ENCODE results near the gene C1QTNF4.
"Not testable (repeated sequence)": the region's sequence is repeated elsewhere in the genome, so short reads cannot be mapped to it uniquely, and the experiment has no call there.

C1QTNF4 gene

DNA sequence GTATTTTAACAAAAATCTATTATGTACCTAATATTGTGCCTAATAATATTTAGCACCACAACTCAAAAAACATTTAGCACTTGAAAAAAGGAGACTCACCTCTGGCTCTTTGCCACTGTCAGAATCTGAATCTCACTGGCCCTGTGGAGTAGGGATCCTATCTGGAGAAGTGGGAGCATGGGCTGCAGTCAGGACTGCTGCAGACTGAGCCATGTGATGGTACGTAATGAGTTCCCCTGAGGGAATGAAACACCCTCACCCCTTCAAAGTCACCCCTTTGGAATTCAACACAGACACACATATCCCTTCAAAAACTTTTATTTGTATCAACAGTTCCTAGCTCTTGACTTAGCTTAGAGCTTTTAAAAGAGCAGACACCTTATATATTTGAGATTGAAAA lies 22.3 kb downstream of the C1QTNF4 start:
- Histone ChIP-seq H3K4me3 (no peak overlapping the region), H3K27ac (peak overlapping the region in 2 of 21 experiments; percentile 0 to 26)

DNA sequence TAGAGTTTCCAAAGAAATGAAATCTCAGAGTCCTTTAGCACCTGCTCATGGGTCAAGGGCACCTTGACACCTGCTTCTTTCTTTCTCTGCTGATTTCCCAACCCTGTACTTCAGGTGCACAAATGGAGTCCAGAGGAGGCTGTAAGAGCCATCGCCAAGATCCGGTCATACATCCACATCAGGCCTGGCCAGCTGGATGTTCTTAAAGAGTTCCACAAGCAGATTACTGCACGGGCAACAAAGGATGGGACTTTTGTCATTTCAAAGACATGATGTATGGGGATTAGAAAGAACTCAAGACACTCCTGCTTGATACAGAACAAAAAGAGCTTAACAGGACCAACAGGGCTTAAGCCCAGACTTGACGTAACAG lies 22.9 kb downstream of the C1QTNF4 start:
- H3K27ac ChIP-seq, result peak overlapping the region in 1 of 21 experiments; percentile 12
- no peak overlapping the region for H3K4me3 ChIP-seq

DNA sequence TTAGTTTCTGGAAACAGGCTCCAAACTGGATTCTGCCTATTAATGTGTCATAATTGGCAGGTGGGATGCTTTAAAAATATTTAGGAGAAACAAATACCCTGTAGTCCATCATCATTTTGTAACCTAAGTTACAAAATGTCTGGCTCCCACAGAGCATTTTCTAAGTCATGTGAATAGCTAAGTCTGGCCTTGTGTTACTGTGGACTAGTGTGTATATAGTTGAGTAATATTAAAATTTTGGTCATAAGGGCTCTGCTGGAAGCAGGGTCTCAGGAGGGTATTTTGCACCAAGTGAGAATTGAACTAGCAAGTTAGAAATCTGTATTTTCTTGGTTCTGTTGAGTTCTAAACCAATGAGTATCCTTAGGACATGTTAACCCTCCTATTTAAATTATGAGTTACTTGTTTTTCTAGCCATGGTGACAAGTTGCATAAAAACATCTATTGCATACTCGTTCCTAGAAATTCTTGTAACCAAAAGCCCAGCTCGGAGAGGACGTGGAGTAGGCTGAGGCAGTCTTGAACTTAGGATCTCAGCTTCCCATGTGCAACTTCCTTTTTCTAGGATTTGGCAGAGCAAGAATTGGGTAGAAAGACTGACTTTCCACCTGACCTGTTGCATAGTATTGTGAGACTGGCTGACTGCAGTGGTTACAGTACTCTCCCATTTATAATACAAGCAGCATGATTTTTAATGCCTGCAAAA lies 23.4 kb downstream of the C1QTNF4 start:
- Histone ChIP-seq H3K4me3 (no peak overlapping the region), H3K27ac (peak overlapping the region in 1 of 21 experiments; percentile 12)

- Histone ChIP-seq H3K27ac (no peak overlapping the region), H3K4me3 (no peak overlapping the region)
Measured at GRCh38 chr11:47569646-47570045, 24.6 kb downstream of the C1QTNF4 start.

GRCh38 chr11:47566149-47566698 lies 28.0 kb downstream of the C1QTNF4 start:
- Histone ChIP-seq H3K4me3 (peak overlapping the region; percentile 69 to 95 (median 84)), H3K27ac (peak overlapping the region in 20 of 21 experiments; percentile 59 to 96 (median 89))

DNA sequence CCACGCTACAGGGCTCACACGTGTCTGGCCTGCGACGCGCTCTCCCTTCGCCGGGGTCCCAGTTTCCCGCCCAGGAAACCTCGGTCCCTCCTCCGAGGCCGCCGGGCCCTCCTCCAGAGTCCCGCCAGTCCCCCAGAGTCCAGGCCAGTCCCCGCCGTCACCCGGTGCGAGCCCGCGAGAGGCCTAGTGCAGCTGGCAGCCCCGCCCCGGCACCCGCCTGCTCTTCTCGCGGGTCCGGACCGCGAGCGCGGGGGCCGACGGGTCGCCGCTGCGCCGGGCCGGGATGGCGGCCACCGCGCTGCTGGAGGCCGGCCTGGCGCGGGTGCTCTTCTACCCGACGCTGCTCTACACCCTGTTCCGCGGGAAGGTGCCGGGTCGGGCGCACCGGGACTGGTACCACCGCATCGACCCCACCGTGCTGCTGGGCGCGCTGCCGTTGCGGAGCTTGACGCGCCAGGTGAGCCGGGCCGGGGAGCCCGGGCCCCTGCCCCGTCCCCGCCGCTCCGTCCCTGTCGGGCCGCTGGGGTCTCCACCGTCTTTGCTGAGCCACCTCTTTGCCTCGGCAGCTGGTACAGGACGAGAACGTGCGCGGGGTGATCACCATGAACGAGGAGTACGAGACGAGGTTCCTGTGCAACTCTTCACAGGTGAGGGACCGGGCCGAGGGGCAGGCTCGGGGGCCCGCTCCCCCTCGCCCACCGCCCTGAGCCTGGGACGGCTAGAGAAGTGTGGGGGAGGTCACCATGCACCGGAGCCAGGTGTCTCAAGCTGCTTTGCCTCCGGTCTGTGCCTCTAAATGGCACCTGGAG lies 28.7 kb downstream of the C1QTNF4 start, which contains the start of gene PTPMT1:
TSS of gene PTPMT1 (plus strand) at position 260 of the 809 bp plus-strand sequence. CDS start at position 284, 24 bp downstream.
- peak within 1 kb of the TSS; percentile 31 to 96 (median 89) for H3K27ac ChIP-seq
- H3K4me3 ChIP-seq, result peak within 1 kb of the TSS; percentile 69 to 95 (median 84)

- H3K27ac ChIP-seq, result peak overlapping the region; percentile 31 to 96 (median 89)
Measured at GRCh38 chr11:47564933-47565339, 29.3 kb downstream of the C1QTNF4 start.

DNA sequence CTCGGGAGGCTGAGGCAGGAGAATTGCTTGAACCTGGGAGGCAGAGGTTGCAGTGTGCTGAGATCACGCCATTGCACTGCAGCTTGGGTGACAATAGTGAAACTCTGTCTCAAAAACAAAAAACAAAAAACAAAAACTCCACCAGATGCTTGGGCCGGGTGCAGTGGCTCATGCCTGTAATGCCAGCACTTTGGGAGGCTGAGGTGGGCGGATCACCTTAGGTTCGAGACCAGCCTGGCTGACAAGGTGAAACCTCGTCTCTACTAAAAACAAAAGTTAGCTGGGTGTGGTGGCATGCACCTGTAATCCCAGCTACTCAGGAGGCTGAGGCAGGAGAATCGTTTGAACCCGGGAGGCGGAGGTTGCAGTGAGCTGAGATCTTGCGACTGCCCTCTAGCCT lies 29.8 kb downstream of the C1QTNF4 start:
- H3K27ac ChIP-seq, result peak overlapping the region in 2 of 21 experiments; percentile 84 to 96

More at GRCh38 chr11:47564933-47565339, 29.3 kb downstream of the C1QTNF4 start:
- peak overlapping the region; percentile 69 to 95 (median 84) for H3K4me3 ChIP-seq

GRCh38 chr11:47562393-47562792 lies 31.8 kb downstream of the C1QTNF4 start:
- H3K4me3 ChIP-seq, H3K27ac ChIP-seq: not testable (repeated sequence)

More for the DNA sequence above, 29.8 kb downstream of the C1QTNF4 start:
- not testable (repeated sequence) for H3K4me3 ChIP-seq

DNA sequence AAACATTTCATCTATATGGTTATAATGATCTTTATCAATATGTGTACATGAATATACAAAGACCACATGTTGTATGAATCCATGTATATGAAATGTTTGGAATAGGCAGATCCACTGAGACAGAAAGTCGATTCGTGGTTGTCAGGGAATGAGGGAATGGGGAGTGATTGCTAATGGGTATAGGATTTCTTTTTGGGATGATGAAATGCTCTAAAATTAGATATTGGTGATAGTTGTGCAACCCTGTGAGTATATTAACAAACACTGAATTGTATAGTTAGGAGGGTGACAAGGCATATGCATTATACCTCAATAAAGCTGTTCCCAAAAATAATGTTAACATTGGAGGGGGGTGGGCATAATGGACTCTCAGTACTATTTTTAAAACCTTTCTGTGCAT lies 33.8 kb downstream of the C1QTNF4 start:
- Histone ChIP-seq H3K4me3 (no peak overlapping the region), H3K27ac (no peak overlapping the region)

DNA sequence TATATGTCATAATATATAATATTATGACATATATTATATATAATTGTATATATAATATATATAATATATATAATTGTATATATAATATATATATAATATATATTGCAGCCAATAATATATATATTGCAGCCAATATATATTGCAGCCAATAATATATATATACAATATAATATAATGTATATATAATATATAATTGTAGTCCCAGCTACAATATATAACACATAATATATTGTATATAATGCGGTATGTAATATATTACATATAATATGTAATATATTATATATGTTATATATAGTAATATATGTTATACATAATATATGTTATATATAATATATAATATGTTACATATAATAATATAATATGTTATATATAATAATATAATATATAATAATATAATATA lies 35.5 kb downstream of the C1QTNF4 start:
- H3K4me3 ChIP-seq, result no peak overlapping the region
- H3K27ac ChIP-seq, result no peak overlapping the region

DNA sequence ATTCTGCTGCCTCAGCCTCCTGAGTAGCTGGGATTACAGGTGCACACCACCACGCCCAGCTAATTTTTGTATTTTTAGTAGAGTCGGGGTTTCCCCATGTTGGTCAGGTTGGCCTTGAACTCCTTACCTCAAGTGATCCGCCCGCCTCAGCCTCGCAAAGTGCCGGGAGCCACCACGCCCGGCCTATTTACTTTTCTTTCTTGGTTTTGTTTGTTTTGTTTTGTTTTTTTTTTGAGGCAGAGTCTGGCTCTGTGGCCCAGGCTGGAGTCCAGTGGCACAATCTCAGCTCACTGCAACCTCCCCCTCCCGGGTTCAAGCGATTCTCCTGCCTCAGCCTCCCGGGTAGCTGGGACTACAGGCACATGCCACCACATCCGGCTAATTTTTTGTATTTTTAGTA lies 37.2 kb downstream of the C1QTNF4 start:
- not testable (repeated sequence) for H3K27ac ChIP-seq

GRCh38 chr11:47553406-47553743 lies 40.8 kb downstream of the C1QTNF4 start:
- Histone ChIP-seq H3K27ac (peak overlapping the region in 18 of 21 experiments; percentile 62 to 98 (median 95)), H3K4me3 (peak overlapping the region; percentile 92 to 100 (median 96))

More for the DNA sequence above, 37.2 kb downstream of the C1QTNF4 start:
- H3K4me3 ChIP-seq, result not testable (repeated sequence)

DNA sequence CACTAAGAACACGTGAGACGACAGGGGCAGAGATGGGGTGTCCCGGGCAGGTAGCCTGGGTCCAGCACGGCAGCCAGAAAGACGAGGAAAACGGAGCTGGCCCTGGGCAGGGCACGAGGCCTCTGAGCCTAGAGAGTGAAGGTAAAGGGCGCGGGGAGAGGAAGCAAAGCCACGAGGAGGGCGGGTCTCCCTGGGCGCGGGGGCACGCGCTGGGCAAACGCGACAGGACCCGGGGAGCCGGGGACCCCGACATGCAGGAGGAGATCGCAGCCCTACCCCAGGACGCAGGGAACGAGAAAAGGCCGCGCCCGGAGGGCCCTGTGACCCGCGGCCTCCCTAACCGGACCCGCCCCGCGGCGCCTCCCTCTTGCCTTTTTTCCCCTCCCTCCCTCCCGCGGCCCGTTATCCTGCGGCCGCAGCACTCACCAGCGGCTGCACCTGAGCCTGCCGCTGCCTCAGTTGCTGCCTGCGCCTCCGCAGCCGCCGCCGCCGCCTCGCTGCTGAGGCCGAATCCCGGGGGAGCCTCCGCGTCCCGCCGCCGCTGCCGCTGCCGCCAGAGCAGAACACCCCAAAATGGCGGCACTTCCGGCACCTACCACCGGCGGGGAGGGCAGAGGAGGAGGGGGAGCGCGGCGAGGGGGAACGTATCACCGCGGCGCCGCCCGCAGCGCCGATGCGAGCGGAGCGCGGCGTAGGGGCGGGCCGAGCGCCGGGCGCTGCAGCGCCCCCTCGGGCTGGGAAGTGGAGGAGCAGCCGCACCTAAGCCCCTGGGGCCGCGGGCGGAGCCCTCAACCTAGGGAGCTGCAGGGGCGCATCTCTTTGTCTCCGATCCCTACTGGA lies 41.4 kb downstream of the C1QTNF4 start, which contains the start of gene CELF1:
TSS of gene CELF1 (minus strand) at position 567 of the 840 bp plus-strand sequence. CDS start 53,609 bp downstream, outside the sequence.
- peak within 1 kb of the TSS; percentile 81 to 98 (median 95) for H3K27ac ChIP-seq
- H3K4me3 ChIP-seq, result peak within 1 kb of the TSS; percentile 92 to 100 (median 96)

DNA sequence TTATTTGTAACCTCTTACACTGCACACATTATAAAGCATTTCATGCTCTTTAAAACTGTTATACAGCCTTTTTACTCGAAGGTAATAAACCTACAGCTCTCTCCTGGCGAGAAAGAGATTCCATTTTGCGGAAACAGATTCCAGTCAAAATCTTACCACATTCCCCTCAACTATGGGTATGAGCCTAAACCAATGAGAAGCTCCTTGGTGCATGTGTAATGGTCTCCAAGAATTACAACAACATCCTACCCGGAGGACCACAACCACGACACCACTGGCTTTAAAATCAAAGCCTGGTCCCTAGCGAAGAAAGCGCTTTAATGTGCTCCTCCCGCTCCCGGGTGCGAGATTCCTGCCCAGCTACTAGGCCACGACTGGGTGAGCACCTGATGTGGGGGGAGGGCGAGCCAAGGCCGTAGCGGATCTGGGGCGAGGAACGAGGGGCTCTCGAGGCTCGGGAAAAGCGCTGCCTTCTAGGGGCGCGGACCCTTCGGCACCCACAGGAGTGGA lies 42.1 kb downstream of the C1QTNF4 start:
- H3K4me3 ChIP-seq, result peak overlapping the region; percentile 92 to 100 (median 96)
- H3K27ac ChIP-seq, result peak overlapping the region; percentile 81 to 98 (median 95)

GRCh38 chr11:47551086-47551485 lies 43.1 kb downstream of the C1QTNF4 start:
- Histone ChIP-seq H3K4me3 (peak overlapping the region in 3 of 7 experiments; percentile 92 to 96 (median 95)), H3K27ac (peak overlapping the region in 10 of 21 experiments; percentile 20 to 98 (median 96))

DNA sequence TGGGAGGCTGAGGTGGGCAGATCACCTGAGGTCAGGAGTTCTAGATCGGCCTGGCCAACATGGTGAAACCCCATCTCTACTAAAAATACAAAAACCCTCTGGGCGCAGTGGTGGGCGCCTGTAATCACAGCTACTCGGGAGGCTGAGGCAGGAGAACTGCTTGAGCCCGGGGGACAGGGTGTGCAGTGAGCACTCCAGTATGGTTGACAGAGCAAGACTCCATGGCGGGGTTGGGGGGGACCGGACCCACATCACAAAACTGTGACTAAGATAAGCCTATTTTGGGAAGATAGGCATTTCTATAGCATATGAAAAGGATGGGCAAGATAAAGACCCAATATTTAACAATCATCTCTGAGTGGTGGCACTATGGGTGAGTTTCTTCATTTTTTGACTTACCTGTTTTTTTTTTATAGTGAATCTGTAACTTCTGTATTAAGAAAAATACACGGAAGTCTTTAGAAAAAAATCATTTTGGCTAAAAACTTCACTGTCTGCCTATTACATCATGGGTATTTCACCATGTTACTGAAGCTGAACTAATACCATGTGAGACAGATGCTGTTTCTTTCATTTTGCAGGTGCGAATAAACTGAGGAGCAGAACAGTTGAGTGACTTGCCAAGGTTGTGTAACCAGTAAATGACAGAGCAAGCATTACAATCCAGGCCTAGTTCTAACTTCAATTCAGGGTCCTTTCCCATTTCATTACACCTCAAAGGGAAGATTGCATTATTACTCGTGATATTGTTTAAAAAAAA lies 43.7 kb downstream of the C1QTNF4 start:
- Histone ChIP-seq H3K27ac (peak overlapping the region in 3 of 21 experiments; percentile 20 to 97 (median 96)), H3K4me3 (no peak overlapping the region)

- not testable (repeated sequence) for H3K4me3 ChIP-seq, H3K27ac ChIP-seq
Measured at GRCh38 chr11:47546274-47546673, 47.9 kb downstream of the C1QTNF4 start.
